RPMI7951 (cell line): Measurements from ENCODE around the gene GLTPD2. TPM values are rescaled to one million over a fixed set of nuclear protein-coding genes. Genes with fewer than 3 reads are reported as not detected.

ENCODE experiments used
- DNase-seq: peaks from one replicate; pipeline ENCODE4 v3.0.0-alpha.2; 2012; ENCODE audit warnings: low read depth
- total RNA-seq: library from RNA; depleted of rRNA; stranded (reverse); fragments of >200 nt; shearing (Covaris generic); gene quantifications from 2 replicates; pipeline ENCODE4 v1.2.3, GENCODE V29; 2014; rRNA removed

The GLTPD2 gene
- total RNA-seq = not detected in 2 replicates

GRCh38 chr17:4788807-4789700 lies at the start of gene GLTPD2:
GLTPD2 (plus strand) TSS chr17:4788964; CDS start chr17:4789012, 48 bp downstream.
- DNase-seq = no peak

GRCh38 chr17:4739122-4740024 lies 49.4 kb upstream of the GLTPD2 start, which contains the start of the genes CXCL16 and ZMYND15:
CXCL16 (minus strand) TSS chr17:4739928; CDS start chr17:4739339, 589 bp downstream.
ZMYND15 (plus strand) TSS chr17:4739833; CDS start chr17:4740549, 716 bp downstream.
- DNase-seq = peak; percentile 27

- no peak for DNase-seq
Observed at GRCh38 chr17:4740025-4740351, 48.8 kb upstream of the GLTPD2 start.

GRCh38 chr17:4740584-4740983 lies 48.2 kb upstream of the GLTPD2 start:
- no peak for DNase-seq

DNA sequence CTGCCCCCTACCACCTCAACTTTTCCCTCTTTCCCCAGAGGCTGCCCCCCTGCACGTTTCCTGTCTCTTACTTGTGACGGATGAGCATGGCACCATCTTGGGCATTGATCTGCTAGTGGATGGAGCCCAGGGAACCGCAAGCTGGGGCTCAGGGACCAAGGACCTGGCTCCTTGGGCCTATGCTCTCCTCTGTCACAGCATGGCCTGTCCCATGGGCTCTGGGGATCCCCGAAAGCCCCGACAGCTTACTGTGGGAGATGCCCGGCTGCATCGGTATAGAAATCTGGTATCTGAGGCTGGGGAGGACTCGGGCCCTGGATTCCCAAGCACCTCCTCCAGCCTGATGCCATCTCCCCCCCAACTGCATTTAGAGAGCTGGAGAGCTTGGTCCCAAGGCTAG lies 47.2 kb upstream of the GLTPD2 start:
- DNase-seq = no peak

- DNase-seq = no peak
Observed at GRCh38 chr17:4742133-4742532, 46.6 kb upstream of the GLTPD2 start.

DNA sequence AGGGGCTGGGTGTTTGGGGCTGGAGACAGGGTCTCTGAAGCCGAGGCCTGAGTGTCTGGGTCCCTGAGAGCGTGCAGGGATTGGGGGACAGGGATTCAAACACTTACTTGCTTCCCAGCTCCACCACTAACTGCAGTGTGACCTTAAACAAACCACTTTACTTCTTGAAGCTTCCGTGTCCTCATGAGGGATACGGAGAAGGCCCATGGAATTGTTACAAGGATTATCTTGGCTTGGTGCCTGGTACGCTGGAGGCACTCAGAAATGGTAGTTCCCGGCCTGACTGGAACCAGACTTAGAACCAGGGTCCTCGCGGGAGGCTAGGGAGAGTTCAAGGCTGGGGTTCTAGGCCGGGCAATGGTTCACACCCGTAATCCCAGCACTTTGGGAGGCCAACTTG lies 46.1 kb upstream of the GLTPD2 start:
- DNase-seq = no peak

DNA sequence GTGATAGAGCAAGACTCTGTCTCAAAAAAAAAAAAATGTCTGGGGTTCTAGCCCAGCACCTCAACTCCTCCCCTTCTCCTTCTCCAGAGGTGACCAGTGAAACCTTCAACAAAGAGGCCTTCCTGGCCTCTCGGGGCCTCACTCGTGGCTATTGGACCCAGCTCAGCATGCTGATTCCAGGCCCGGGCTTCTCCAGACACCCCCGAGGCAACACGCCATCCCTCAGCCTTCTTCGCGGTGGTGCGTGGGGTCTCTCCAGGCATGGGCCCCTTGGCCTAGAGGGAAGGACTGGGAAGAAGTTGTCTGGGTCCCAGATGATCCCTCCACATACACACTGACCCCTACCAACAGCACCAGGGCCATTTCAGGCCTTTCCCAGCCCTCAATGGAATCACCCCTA lies 45.5 kb upstream of the GLTPD2 start:
- no peak for DNase-seq

DNA sequence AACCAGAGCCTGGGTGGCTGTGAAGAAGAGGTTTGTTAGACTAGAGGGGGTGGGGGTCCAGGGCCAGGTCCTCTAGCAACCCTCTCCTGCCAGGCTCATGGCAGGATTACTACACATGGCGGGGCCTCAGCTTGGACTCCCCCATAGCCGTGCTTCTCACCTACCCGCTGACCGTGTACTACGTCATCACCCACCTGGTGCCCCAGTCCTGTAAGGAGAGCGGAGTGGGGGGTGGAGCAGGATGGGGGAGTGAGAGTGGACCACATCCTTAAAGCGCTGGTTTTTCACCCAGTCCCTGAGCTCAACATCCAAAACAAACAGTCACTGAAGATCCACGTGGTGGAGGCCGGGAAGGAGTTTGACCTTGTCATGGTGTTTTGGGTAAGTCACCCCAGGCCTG lies 44.9 kb upstream of the GLTPD2 start:
- no peak for DNase-seq

GRCh38 chr17:4744999-4745969 lies 43.5 kb upstream of the GLTPD2 start:
- DNase-seq = no peak

GRCh38 chr17:4747847-4748246 lies 40.9 kb upstream of the GLTPD2 start:
- DNase-seq = peak; percentile 14

GRCh38 chr17:4748686-4749085 lies 40.1 kb upstream of the GLTPD2 start:
- no peak for DNase-seq

DNA sequence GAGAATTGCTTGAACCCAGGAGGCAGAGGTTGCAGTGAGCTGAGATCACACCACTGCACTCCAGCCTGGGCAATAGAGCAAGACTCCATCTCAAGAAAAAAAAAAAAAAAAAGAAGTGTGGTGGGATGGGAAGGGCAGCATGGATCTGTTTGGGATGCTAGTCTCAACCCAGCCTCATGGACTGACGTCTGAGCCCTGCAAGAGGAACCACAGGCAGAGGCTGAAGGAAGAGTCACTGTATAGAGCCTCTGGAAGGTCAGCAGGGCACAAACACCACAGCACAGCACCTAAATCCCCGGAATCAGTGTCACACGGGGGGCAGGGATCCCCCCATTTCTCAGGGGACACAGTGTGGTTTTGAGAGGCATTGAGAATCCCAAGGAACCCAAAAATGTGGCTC lies 38.2 kb upstream of the GLTPD2 start:
- no peak for DNase-seq

- DNase-seq = no peak
Observed at GRCh38 chr17:4751932-4752331, 36.8 kb upstream of the GLTPD2 start.

DNA sequence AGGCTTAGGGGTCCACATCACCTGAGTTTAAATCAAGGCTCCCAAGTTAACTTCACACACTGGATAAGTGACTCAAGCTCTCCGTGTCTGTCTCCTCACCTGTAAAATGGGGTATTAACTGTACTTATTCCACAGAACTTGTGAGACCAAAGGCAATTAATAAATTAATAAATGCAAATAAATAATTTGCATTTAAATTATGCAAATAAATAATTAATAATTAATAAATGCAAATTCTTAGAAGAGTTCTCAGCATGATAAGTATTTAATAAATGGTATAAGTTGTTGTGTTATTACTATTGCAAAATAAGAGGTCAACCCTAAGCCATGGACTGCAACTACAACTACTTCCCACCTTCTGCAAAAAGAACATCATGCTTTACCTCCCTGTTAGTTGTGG lies 35.4 kb upstream of the GLTPD2 start:
- DNase-seq = no peak

DNA sequence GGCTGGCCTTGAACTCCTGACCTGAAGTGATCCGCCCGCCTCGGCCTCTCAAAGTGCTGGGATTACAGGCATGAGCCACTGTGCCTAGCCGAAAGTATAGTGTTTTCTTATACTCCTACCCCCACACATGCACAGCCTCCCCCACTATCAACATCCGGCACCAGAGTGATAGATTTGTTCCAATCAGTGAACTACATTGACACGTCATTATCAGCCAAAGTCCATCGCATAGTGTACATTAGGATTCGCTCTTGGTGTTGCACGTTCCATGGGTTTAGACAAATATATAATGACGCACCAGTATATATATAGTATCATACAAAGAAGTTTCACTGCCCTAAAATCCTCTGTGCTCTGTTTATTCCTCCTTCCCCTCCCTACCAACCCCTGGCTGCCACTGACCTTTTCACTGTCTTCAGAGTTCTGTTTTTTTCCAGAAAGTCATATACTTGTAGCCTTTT lies 29.0 kb upstream of the GLTPD2 start:
- no peak for DNase-seq

GRCh38 chr17:4764595-4764994 lies 24.2 kb upstream of the GLTPD2 start:
- no peak for DNase-seq

GRCh38 chr17:4766201-4766600 lies 22.6 kb upstream of the GLTPD2 start:
- no peak for DNase-seq

GRCh38 chr17:4766723-4767122 lies 22.0 kb upstream of the GLTPD2 start:
- no peak for DNase-seq

DNA sequence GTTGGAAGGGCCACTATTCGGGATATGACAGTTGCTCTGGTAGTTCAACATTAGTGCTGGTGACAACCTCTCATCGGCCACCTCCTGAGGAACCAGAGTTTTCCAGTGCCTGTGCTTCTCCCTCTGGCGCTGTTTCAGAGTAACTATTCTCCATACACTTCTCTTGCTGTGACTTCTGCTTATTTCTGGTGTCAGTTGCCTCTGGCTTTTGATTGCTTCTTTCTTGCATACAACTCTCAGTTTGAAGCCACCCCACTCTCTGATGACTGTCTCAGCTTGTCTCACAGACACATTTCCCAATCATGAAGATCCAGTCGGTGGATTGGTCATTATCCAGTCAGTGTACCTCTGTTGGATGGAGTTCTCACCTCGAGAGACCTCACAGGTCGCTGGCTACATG lies 20.5 kb upstream of the GLTPD2 start:
- DNase-seq = no peak

GRCh38 chr17:4769628-4770027 lies 19.1 kb upstream of the GLTPD2 start:
- peak; percentile 13 for DNase-seq
